Body of pancreas (tissue), 4 donors: ENCODE measurements around the gene LDLRAD1. TPM values are rescaled to one million over a fixed set of nuclear protein-coding genes. Genes with fewer than 3 reads are reported as not detected.

Source experiments
- ATAC-seq: fragments of 150-250 bp; one replicate; pipeline ENCODE4 v1.9.1; 2016
- DNase-seq, 4 donors: peaks; one replicate each; pipeline ENCODE4 v3.0.0-alpha.2; 2019
- H3K27ac ChIP-seq, 4 donors: fragments of 200-600 bp; sonication (generic); 1 replicate in 3 of 4; 2 replicates in 1 of 4; pipeline versions ENCODE4 v1.5.1 to v1.6.1; 2016 to 2019; ENCODE audit warnings: mild to moderate bottlenecking in 1 of 4, mixed read lengths in 1 of 4, moderate library complexity in 1 of 4
- H3K27me3 ChIP-seq, 2 donors: fragments of 200-600 bp; sonication (generic); one replicate each; pipeline ENCODE4 v1.6.0; 2016; ENCODE audit warnings: mild to moderate bottlenecking in 1 of 2
- H3K36me3 ChIP-seq, 2 donors: fragments of 200-600 bp; sonication (generic); replicated peaks in 1 of 2; 2 replicates each; pipeline ENCODE4 v1.5.1; 2016; ENCODE audit warnings: low read depth in 2 of 2; ENCODE audit not compliant: insufficient read depth in 1 of 2
- H3K4me1 ChIP-seq: fragments of 200-600 bp; sonication (generic); one replicate; pipeline ENCODE4 v1.6.0; 2016
- H3K4me3 ChIP-seq, 2 donors: fragments of 200-600 bp; sonication (generic); 1 replicate in 1 of 2; 2 replicates in 1 of 2; pipeline ENCODE4 v1.5.1; 2016 to 2019
- H3K9me3 ChIP-seq, 3 donors: fragments of 200-600 bp; sonication (generic); 1 replicate in 2 of 3; 2 replicates in 1 of 3; pipeline ENCODE4 v1.5.1; 2016
- CTCF ChIP-seq, 7 experiments: fragments of 450-650 bp in 4 of 7; fragments of 200-600 bp in 3 of 7; sonication (generic) in 3 of 7; IDR thresholded peaks; one replicate each; pipeline ENCODE4 v1.5.1; 2016 to 2019; ENCODE audit warnings: antibody characterized with exemption in 7 of 7
- POLR2A ChIP-seq, 3 donors: fragments of 450-650 bp; IDR thresholded peaks; one replicate each; pipeline ENCODE4 v1.6.1; 2016; ENCODE audit warnings: antibody characterized with exemption in 3 of 3, mild to moderate bottlenecking in 2 of 3
- WGBS, 2 donors: methylation state at CpG; one replicate each; pipeline ENCODE4 v1.1.5; 2017; 5-methylcytosine and 5-hydroxymethylcytosine counted together
- intact Hi-C: fragments of 100-400 bp; cut with DNase I; formaldehyde crosslinking; loops from one replicate; pipeline ENCODE4 v1.15.1; 2023
- total RNA-seq, 2 donors: library from RNA; depleted of rRNA; stranded (reverse); fragments of >200 nt; gene quantifications; one replicate each; pipeline ENCODE4 v1.1.0, GENCODE V29; 2016

Gene LDLRAD1
- total RNA-seq, 2 donors from 2014 or later: not detected

GRCh38 chr1:53967409-53968124, 50.4 kb downstream of the LDLRAD1 start:
- Histone ChIP-seq H3K27me3 (no peaks in the 10 kb centered on the region), H3K36me3 (peaks cover 0 to 2% of the 10 kb centered on the region in 2 donors), H3K4me3 (no peak overlapping the region), H3K27ac (no peak overlapping the region), H3K9me3 (no peaks in the 10 kb centered on the region), H3K4me1 (no peaks in the 10 kb centered on the region)
- intact Hi-C loops: no loop called here
- 85 to 91% methylated on average over 5 to 7 of the region's 7 CpGs for WGBS, 2 donors
- DNase-seq (no peak), ATAC-seq (no peak)
- TF ChIP-seq POLR2A (IDR thresholded peaks at IDR 0.05): no peak
- TF ChIP-seq CTCF (IDR thresholded peaks at IDR 0.05): no peak

GRCh38 chr1:53966794-53967193, 51.2 kb downstream of the LDLRAD1 start:
- Histone ChIP-seq H3K27ac (no peak overlapping the region), H3K4me3 (no peak overlapping the region), H3K4me1 (no peaks in the 10 kb centered on the region), H3K9me3 (no peaks in the 10 kb centered on the region), H3K36me3 (peaks cover 0 to 6% of the 10 kb centered on the region in 2 donors), H3K27me3 (no peaks in the 10 kb centered on the region)
- 58 to 60% methylated on average over 3 of the region's 3 CpGs for WGBS, 2 donors
- intact Hi-C loops: no loop called here
- no peak for ATAC-seq
- no peak for DNase-seq
- TF ChIP-seq CTCF (IDR thresholded peaks at IDR 0.05) (no peak), POLR2A (IDR thresholded peaks at IDR 0.05) (no peak)

- WGBS, 2 donors: 72 to 80% methylated on average over 5 of the region's 5 CpGs
Observed at GRCh38 chr1:53964109-53964508, 53.9 kb downstream of the LDLRAD1 start.

GRCh38 chr1:53963460-53963859, 54.5 kb downstream of the LDLRAD1 start:
- ATAC-seq: no peak
- Histone ChIP-seq H3K9me3 (no peaks in the 10 kb centered on the region), H3K27ac (no peak overlapping the region), H3K4me3 (no peak overlapping the region), H3K4me1 (no peaks in the 10 kb centered on the region), H3K27me3 (no peaks in the 10 kb centered on the region), H3K36me3 (peaks cover 0 to 7% of the 10 kb centered on the region in 2 donors)
- TF ChIP-seq CTCF (IDR thresholded peaks at IDR 0.05) (no peak), POLR2A (IDR thresholded peaks at IDR 0.05) (no peak)
- 71 to 95% methylated on average over 4 of the region's 4 CpGs for WGBS, 2 donors
- intact Hi-C loops: no loop called here
- DNase-seq: no peak

More at GRCh38 chr1:53964109-53964508, 53.9 kb downstream of the LDLRAD1 start:
- Histone ChIP-seq H3K4me3 (no peak overlapping the region), H3K27ac (no peak overlapping the region), H3K27me3 (no peaks in the 10 kb centered on the region), H3K36me3 (peaks cover 0 to 9% of the 10 kb centered on the region in 2 donors), H3K9me3 (no peaks in the 10 kb centered on the region), H3K4me1 (no peaks in the 10 kb centered on the region)
- intact Hi-C loops: no loop called here
- no peak for TF ChIP-seq CTCF (IDR thresholded peaks at IDR 0.05)
- TF ChIP-seq POLR2A (IDR thresholded peaks at IDR 0.05): no peak
- DNase-seq: no peak
- ATAC-seq: no peak

GRCh38 chr1:53962395-53962794, 55.6 kb downstream of the LDLRAD1 start:
- no peak overlapping the region for H3K4me3 ChIP-seq
- intact Hi-C loops: no loop called here
- ATAC-seq (no peak), DNase-seq (no peak)
- no peak for TF ChIP-seq POLR2A (IDR thresholded peaks at IDR 0.05)
- no peak for TF ChIP-seq CTCF (IDR thresholded peaks at IDR 0.05)
- no peaks in the 10 kb centered on the region for H3K27me3 ChIP-seq
- 89 to 91% methylated on average over 4 of the region's 4 CpGs for WGBS, 2 donors
- no peaks in the 10 kb centered on the region for H3K9me3 ChIP-seq
- H3K4me1 ChIP-seq: peaks cover 2% of the 10 kb centered on the region
- H3K36me3 ChIP-seq: peaks cover 0 to 7% of the 10 kb centered on the region in 2 donors
- H3K27ac ChIP-seq: no peak overlapping the region
